Body of pancreas (tissue), 4 donors: Measurements from ENCODE around the gene WHRN. TPM values are rescaled to one million over a fixed set of nuclear protein-coding genes. Genes with fewer than 3 reads are reported as not detected.

Source experiments
- ATAC-seq: fragments of 150-250 bp; one replicate; pipeline ENCODE4 v1.9.1; 2016
- DNase-seq, 4 donors: peaks; one replicate each; pipeline ENCODE4 v3.0.0-alpha.2; 2019
- H3K27ac ChIP-seq, 4 donors: fragments of 200-600 bp; sonication (generic); 1 replicate in 3 of 4; 2 replicates in 1 of 4; pipeline versions ENCODE4 v1.5.1 to v1.6.1; 2016 to 2019; ENCODE audit warnings: mild to moderate bottlenecking in 1 of 4, mixed read lengths in 1 of 4, moderate library complexity in 1 of 4
- H3K27me3 ChIP-seq, 2 donors: fragments of 200-600 bp; sonication (generic); one replicate each; pipeline ENCODE4 v1.6.0; 2016; ENCODE audit warnings: mild to moderate bottlenecking in 1 of 2
- H3K36me3 ChIP-seq, 2 donors: fragments of 200-600 bp; sonication (generic); replicated peaks in 1 of 2; 2 replicates each; pipeline ENCODE4 v1.5.1; 2016; ENCODE audit warnings: low read depth in 2 of 2; ENCODE audit not compliant: insufficient read depth in 1 of 2
- H3K4me1 ChIP-seq: fragments of 200-600 bp; sonication (generic); one replicate; pipeline ENCODE4 v1.6.0; 2016
- H3K4me3 ChIP-seq, 2 donors: fragments of 200-600 bp; sonication (generic); 1 replicate in 1 of 2; 2 replicates in 1 of 2; pipeline ENCODE4 v1.5.1; 2016 to 2019
- H3K9me3 ChIP-seq, 3 donors: fragments of 200-600 bp; sonication (generic); 1 replicate in 2 of 3; 2 replicates in 1 of 3; pipeline ENCODE4 v1.5.1; 2016
- POLR2A ChIP-seq, 3 donors: fragments of 450-650 bp; IDR thresholded peaks; one replicate each; pipeline ENCODE4 v1.6.1; 2016; ENCODE audit warnings: antibody characterized with exemption in 3 of 3, mild to moderate bottlenecking in 2 of 3
- WGBS, 2 donors: methylation state at CpG; one replicate each; pipeline ENCODE4 v1.1.5; 2017; 5-methylcytosine and 5-hydroxymethylcytosine counted together
- intact Hi-C: fragments of 100-400 bp; cut with DNase I; formaldehyde crosslinking; loops from one replicate; pipeline ENCODE4 v1.15.1; 2023
- total RNA-seq, 2 donors: library from RNA; depleted of rRNA; stranded (reverse); fragments of >200 nt; gene quantifications; one replicate each; pipeline ENCODE4 v1.1.0, GENCODE V29; 2016
- TF ChIP-seq, protein P1 (sequence below), 7 experiments: fragments of 450-650 bp in 4 of 7; fragments of 200-600 bp in 3 of 7; sonication (generic) in 3 of 7; IDR thresholded peaks; one replicate each; pipeline ENCODE4 v1.5.1; 2016 to 2019; ENCODE audit warnings: antibody characterized with exemption in 7 of 7

WHRN gene
- total RNA-seq, 2 donors from 2014 or later, result 13.5 to 15.6 TPM

DNA sequence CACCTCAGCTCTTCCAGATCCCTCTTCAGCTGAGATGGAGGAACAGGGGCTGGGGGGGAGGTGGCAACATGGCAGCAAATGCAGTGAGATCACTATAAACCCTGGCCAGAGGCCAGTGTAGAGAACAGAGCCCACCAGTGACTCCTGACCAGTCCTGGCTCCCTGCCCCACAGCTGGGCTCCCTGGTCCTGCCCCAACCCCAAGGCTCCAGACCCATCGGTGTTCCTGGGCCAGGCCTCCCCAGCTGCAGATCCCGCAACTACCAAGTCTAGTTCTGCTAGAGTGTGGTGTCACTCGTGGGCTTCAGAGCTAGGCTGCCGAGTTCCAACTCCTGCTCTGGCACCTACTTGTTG is 134.3 kb downstream of the WHRN start:
- WGBS, 2 donors, result 67 to 74% methylated on average over 3 to 4 of the region's 4 CpGs
- Histone ChIP-seq H3K9me3 (no peaks in the 10 kb centered on the region), H3K27ac (no peak overlapping the region), H3K27me3 (no peaks in the 10 kb centered on the region), H3K36me3 (peaks cover 0 to 4% of the 10 kb centered on the region in 2 donors), H3K4me1 (no peaks in the 10 kb centered on the region), H3K4me3 (no peak overlapping the region)
- DNase-seq, result no peak
- intact Hi-C loops, result no loop called here
- TF ChIP-seq, protein P1, sequence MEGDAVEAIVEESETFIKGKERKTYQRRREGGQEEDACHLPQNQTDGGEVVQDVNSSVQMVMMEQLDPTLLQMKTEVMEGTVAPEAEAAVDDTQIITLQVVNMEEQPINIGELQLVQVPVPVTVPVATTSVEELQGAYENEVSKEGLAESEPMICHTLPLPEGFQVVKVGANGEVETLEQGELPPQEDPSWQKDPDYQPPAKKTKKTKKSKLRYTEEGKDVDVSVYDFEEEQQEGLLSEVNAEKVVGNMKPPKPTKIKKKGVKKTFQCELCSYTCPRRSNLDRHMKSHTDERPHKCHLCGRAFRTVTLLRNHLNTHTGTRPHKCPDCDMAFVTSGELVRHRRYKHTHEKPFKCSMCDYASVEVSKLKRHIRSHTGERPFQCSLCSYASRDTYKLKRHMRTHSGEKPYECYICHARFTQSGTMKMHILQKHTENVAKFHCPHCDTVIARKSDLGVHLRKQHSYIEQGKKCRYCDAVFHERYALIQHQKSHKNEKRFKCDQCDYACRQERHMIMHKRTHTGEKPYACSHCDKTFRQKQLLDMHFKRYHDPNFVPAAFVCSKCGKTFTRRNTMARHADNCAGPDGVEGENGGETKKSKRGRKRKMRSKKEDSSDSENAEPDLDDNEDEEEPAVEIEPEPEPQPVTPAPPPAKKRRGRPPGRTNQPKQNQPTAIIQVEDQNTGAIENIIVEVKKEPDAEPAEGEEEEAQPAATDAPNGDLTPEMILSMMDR (IDR thresholded peaks at IDR 0.05), result no peak
- TF ChIP-seq POLR2A (IDR thresholded peaks at IDR 0.05), result no peak
- no peak for ATAC-seq

DNA sequence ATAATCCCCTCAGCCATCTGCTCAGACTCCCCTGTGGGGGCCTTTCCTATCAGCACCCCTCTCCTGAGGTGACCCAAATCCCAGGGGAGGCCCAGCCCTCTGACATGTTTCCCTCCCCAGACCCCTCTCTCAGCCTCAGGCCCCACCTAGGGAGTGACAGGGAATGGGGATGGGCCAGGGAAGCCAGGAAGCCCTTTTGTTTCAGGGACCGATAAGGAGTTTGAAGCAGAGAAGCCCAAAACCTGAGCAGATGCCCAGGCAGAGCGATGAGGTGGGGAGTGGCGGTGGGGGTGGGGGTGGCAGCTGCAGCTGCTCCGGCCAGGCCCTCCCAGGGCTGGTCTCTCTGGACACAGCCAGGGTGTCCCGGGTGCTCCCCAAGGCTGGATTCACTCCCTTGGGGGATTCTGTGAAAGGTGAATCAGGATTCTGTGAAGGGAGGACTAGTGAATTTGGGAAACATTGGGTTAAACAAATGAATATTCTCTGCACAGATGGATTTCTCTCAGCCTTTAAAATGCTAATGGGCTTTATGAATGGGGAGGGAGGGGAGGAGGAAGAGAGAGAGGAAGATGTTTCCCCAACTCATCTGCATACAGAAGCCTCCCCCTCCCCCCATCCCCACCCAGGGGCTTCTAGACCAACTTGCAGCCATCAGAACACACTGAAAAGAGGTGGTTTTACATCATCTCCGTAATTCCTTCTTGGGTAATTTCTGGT is 134.9 kb downstream of the WHRN start:
- Histone ChIP-seq H3K9me3 (no peaks in the 10 kb centered on the region), H3K4me3 (no peak overlapping the region), H3K36me3 (peaks cover 0 to 4% of the 10 kb centered on the region in 2 donors), H3K27ac (no peak overlapping the region), H3K27me3 (no peaks in the 10 kb centered on the region), H3K4me1 (no peaks in the 10 kb centered on the region)
- 71 to 81% methylated on average over 6 of the region's 6 CpGs for WGBS, 2 donors
- intact Hi-C loops, result no loop called here
- TF ChIP-seq POLR2A (IDR thresholded peaks at IDR 0.05), result no peak
- TF ChIP-seq, protein P1 (IDR thresholded peaks at IDR 0.05), result no peak
- no peak for DNase-seq
- no peak for ATAC-seq

GRCh38 chr9:114369216-114370130 is 135.8 kb downstream of the WHRN start:
- intact Hi-C loops, result no loop called here
- DNase-seq, result no peak
- ATAC-seq, result no peak
- Histone ChIP-seq H3K27me3 (no peaks in the 10 kb centered on the region), H3K4me1 (no peaks in the 10 kb centered on the region), H3K36me3 (peaks cover 0 to 5% of the 10 kb centered on the region in 2 donors), H3K27ac (no peak overlapping the region), H3K4me3 (no peak overlapping the region), H3K9me3 (no peaks in the 10 kb centered on the region)
- WGBS, 2 donors, result 92 to 94% methylated on average over 9 of the region's 9 CpGs
- TF ChIP-seq POLR2A (IDR thresholded peaks at IDR 0.05), result no peak
- TF ChIP-seq, protein P1 (IDR thresholded peaks at IDR 0.05), result no peak

GRCh38 chr9:114367772-114368569 is 137.3 kb downstream of the WHRN start:
- no peaks in the 10 kb centered on the region for H3K4me1 ChIP-seq
- TF ChIP-seq, protein P1 (IDR thresholded peaks at IDR 0.05), result no peak
- no peak for TF ChIP-seq POLR2A (IDR thresholded peaks at IDR 0.05)
- no peak overlapping the region for H3K4me3 ChIP-seq
- H3K27me3 ChIP-seq, result no peaks in the 10 kb centered on the region
- ATAC-seq (no peak), DNase-seq (no peak)
- H3K36me3 ChIP-seq, result peaks cover 0 to 5% of the 10 kb centered on the region in 2 donors
- H3K27ac ChIP-seq, result no peak overlapping the region
- intact Hi-C loops, result no loop called here
- WGBS, 2 donors, result 83 to 92% methylated on average over 3 to 14 of the region's 14 CpGs
- no peaks in the 10 kb centered on the region for H3K9me3 ChIP-seq
